GM19452 (cell line): ENCODE data around the gene FASN.

ENCODE experiments used
- ATAC-seq: cut with Tn5 transposase; IDR thresholded peaks from one replicate; pipeline ENCODE4 v1.9.1; 2021; ENCODE audit not compliant: unreplicated experiment

The FASN gene

DNA sequence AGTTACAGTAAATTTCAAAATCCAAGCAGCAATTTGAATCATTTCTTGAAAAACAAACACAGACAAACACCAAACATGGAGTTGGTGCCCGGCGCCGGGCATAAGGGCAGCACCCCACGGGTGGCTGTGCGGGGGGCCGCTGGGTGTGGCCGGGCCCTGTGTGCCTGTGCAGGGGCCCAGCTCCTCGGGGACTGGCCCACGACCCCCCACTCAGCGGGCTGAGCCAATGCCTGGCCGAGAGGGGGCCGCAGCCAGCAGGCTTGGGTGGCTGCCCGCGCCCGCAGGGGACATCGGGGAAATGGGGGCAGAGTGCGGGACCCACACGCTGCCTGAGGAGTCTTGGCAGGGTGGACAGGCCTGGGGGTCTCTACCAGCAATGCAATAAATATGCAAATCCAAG, 19.6 kb downstream of the FASN start:
- no peak for ATAC-seq

DNA sequence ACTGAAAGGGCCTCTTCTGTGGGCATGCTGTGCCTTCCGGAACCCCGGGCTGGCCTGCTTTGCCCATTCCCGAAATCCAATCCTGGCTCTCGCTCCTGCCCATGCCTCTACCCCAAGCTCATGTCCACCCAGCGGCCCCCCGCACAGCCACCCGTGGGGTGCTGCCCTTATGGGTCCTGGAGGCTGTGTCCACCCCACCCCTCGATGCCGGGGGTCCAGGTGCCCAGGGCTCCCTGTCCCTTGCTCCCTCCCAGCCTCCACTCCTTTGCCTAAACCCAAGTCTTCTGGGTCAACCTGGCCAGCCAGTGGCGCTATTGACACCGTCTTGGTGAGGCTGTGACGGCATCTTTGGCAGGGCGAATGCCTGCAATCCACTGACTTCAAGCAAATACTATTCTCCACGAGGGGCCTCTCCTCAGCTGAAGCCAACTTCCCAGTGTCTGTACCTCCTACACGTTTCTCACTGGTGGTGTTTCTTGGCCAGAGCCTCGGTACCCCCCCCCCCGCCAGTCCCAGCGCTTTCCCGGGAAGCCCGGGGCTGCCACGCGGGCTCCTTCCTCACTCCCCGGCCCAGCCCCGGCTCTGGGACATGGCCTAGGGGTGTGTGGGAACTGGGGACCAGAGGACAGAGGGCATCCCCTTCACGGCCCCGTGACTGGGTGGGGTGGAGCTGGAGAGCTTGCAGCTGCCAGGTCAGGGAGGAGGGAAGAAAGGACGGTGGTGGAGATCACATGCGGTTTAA, 20.2 kb downstream of the FASN start:
- no peak for ATAC-seq

DNA sequence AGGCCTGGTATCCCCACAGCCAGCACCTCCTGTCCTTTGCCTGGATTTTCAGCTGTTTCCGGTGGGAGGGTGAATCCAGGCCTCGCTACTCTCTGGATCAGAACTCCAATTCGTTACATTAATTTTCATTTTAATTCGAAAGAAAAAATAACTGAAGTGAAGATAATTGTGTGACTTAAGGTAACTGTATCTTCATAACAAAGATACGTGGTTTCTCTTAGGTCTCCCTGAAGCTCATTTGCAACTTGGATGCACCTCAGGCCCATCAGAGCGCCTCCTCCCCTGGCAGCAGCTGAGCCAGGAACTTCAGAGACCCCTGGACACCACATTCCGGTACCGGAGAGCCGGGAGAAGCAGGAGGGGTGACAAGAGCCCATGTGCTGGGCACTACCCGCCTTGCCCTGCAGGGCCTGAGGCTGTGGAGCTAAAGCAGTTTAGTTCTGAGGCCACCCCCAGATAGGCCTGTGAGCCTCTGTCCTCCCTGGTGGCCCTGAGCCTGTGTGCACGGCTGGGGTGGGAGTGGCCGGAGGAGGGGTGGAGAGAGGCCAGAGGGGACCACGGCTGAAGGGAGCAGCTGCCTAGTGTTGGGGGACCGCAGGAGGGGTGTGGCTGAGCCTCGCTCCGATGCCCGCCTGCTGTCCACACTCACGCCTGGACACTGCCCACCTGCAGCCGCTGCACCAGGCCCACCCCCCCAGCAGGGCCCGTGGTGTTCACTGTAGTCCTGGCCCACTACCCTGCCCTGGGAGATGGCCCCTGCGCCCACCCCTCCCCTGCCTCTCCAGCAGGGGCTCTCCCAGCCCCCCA, 21.0 kb downstream of the FASN start:
- ATAC-seq: no peak

DNA sequence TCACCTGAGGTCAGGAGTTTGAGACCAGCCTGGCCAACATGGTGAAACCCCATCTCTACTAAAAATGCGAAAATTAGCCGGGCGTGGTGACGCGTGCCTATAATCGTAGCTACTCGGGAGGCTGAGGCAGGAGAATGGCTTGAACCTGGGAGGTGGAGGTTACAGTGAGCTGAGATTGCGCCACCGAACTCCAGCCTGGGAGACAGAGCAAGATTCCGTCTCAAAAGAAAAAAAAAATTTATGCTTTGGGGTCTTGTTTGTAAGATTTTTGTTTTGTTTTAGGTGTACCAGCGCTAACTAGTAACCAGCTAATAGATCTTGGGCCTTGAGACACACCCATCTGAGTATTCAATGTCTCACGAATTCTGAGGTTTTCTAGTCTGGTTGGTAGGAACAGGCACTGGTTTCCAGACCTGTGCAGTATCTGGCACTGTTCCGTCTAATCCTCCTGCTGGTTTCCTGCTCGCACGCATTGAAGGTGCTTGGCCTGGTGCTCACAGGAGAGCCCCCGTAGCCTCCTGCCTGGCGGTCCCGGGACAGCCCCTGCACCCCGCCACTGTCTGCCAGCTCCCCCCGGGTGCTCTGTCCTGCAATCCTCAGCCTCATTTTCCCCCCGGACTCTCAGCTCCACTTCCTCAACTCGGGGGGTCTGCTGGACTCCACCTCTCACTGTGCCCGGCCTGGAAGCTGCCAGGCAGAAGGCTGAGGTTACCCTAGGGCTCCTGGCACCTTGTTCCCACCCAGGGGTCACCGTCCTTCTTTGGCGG, 21.8 kb downstream of the FASN start:
- no peak for ATAC-seq

DNA sequence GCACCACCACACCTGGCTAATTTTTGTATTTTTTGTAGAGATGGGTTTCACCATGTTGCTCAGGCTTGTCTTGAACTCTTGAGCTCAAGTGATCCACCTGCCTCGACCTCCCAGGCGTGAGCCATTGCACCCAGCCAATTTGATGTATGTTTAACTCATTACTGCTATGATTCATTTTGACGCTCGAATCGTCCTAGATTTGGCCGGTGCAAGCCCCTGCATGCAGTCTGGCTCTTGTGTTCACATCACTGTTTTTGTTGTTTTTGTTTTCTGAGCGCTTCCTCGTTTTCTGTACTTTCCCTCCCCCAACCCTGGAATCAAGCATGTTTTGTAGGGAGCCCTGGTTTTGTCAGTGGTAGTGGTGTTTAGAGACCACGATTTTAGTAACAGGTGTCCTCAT, 24.6 kb downstream of the FASN start:
- no peak for ATAC-seq

DNA sequence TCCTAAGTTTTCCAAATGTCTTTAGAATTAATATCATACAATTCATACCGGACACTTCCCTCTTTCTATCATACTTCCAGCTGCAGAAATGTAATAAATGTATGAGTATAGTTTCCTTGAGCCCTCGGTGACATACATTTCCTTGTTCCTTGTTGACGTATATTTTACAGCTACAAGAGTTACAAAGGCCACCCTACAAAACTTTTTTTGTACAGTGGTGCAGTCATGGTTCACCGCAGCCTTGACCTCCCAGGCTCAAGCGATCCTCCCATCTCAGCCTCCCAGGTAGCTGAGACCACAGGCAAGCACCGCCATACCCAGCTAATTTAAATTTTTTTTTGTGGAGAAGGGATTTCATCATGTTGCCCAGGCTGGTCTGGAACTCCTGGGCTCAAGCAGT, 25.2 kb downstream of the FASN start:
- ATAC-seq: no peak

DNA sequence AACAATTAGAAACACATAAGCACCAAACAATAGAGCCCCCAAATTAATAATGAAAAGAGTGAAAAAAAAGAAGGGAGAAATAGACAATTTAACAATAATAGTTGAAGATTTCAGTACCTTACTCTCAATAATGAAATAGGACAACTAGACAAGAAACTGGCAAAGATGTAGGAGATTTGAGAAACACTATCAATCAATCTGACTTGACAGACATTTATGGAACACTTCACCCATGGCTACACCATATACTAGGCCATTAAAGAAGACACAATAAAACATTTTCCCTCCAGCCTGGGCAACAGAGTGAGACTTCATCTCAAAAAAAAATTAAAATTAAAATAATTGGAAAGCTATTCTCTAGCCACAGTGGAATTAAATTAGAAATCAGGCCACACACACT, 27.4 kb downstream of the FASN start:
- no peak for ATAC-seq

DNA sequence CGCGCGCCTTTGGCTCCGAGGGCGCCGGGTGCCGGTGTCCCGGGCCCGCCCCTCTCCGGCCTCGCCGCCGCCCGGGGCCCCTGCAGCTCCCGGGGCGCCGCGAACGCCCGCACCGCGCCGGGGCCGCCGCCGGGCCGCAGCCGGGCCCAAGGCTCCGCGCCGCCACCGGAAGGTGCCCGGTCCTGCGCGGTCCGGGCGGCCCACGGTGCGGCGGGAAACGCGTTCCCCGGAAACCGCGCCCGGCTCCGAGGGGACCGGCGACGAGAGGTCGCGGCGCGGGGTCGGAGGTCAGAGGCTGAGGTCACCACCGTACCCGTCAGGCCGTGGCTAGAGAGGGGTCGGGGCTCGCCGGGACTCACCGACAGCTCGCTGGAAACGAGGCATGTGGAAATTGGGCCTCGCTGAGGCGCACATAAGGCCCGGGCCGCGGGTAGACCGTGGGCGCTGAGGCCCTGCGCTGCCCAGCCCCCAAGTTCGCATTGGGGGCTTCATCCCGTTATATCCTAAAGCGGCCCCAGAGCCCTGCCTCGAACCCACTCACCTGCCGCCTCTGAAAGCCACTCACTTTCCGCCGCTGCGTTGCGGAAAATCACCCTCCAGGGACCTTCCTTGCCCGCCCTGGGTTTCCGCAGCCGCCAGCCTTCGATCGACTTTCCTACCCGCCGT, 32.3 kb downstream of the FASN start, which contains the start of gene DUS1L:
TSS of gene DUS1L (minus strand) at position 167 of the 666 bp plus-strand sequence. CDS start 745 bp downstream, outside the sequence.
- peak; percentile 65 for ATAC-seq

DNA sequence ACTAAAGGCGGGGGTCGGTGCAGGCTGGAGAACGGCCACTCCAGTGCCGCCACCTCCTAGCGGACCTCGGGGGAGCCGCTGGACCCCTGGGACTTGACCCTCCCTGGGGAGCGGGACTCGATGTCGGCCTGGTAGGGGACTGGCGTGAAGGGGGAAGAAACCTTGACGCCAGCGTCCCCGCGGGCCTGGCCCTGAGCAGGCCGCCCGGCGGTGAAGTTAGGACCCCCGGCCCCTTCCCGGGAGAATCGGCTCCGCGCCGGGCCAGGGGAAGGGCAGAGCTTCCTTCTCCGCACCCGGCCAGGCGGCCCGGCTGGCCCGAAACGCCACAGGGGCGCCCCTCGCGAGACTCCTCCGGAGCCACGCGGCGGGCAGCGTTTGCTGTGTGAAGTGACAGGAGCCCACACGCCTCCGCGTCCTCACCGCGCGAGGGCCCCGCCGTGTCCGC, 32.8 kb downstream of the FASN start:
- peak; percentile 28 for ATAC-seq

DNA sequence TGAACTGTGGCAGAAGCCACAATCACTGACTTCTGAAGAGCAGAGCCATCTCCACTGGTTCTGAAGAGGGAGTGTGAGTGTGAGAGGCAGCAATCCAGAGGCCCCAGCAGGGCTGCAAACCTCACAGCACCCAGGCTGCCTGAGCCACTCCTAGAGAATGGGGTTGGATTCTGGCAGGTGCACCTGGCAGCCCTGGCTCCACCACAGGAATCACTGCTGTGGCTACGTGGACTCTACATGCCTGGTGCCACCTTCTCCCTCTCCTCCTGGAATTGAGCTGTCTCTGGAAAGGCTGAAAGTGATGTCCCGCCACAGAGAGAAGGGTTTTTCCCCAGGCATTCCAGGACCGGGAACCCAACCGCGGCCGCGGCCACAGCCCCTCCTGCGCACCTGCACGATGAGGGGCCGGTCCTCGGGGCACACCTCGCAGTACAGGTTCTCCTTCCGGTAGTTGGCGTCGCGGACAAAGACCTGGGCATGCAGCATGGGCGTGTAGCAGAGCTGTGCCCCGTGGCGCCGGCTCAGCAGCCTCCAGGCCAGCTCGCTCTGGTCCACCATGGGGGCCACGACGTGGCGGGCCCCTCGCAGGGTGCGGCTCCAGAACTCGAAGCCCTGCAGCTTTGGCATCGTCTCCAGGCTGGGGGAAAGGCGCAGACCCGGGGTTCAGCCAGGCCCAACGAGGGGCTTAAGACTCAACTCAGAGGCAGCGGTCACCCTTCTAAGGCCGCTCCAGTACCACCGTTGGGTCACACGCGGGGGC, 33.4 kb downstream of the FASN start:
- ATAC-seq: no peak

DNA sequence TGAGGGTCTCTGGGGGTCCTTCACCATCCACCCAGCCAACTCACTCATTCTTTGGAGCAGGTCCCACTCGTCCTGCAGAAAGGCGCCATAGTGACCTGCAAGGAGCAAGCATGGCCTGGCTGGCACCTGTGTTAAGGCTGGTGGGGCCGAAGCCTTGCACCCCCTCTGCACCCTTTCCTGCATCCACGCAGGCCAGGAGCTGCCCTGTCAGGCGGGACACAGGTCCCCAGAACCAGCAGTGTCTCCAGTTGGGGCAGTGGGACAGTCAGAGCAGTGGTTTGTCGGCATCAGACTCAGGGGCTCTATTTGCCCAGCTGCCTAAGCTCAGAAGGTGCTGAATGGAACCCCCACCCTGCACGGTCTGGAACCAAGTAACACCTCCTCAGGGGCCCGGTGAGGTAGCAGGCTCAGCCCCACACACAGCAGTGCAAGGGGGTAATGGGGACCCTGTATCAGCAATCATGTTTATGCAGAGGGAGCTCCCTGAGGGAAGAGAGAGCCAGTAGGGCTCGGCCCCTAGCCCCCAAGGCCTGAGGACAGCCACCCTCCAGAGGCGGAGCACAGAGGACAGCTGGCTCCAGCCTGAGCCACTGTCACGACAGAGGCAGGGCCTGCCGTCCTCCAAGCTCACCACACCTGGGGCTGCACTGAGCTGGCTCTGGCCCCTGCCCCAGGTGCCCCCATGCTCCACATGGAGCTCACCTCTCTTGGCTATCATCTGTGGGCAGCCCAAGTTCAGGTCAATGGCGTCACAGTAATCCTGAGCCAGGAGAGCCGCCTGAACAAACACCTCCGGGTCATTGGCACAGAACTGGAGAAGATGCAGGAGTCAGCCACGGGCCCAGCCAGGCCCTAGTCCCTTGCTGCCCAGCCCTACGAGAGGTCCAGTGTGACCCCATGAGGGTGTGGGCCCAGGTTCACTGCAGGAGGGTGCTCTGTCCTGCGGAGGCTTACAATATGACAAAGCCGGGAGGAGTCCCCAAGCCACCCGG, 34.3 kb downstream of the FASN start:
- ATAC-seq: no peak

DNA sequence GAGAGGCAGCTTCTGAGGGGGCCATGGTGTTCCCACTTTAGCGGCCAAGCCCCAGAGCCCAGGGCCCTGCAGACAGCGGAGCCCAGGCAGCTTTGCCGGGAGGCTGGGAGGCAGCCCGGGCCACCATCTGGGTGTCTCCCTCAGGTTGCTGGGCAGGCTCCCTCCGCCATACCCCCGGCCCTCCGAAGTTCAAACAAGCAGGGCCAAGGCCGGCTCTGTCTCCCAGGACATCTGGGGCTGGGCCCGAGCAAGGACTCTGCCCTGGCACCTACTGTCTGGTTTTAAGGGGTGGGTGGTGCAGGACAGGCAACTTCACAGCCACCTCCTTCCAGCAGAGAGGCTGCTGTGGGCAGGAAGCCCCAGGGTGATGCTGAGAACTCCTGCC, 35.1 kb downstream of the FASN start:
- no peak for ATAC-seq

DNA sequence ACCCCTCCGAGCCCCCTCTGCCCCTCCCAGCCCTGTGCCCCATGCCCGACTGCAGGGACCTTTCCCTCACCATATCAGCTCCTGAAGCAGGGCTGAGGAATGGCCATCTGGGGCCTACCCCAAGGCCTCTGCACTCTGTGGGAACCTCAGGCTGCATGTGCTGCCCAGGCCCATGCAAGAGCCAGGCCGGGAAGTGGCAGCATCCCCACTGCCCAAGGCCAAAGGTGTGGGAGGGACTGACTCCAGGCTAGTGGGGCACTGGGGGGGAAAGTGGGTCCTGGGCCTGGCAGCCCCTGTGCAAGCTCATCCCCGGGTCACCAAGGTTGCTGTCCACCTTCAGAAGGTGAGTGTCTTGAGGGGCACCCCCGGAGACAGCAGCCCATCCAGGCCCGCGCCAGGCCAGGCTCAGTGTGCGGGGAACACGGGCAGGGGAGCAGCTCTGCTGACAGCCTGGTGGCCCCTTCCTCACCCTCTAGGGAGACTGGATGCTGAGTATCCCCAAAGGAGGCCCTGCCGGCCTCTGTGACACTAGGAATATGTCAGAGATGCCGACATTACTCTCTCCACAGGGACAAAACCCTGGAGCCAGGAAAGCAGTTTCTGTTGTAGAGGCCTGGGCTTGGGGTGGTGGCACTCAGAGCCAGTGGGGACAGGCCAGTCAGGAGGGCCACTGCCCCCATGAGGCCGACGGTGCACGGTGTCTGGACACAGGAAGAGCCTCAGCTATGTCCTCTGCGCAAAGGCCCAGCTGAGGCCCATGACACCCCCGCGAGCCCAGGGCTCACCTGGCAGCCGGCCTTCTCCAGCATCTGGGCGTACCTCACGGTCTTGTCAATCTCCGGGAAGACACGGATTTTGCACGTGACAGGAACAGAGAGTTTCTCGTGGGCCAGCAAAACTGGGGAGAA, 35.7 kb downstream of the FASN start:
- ATAC-seq: no peak

DNA sequence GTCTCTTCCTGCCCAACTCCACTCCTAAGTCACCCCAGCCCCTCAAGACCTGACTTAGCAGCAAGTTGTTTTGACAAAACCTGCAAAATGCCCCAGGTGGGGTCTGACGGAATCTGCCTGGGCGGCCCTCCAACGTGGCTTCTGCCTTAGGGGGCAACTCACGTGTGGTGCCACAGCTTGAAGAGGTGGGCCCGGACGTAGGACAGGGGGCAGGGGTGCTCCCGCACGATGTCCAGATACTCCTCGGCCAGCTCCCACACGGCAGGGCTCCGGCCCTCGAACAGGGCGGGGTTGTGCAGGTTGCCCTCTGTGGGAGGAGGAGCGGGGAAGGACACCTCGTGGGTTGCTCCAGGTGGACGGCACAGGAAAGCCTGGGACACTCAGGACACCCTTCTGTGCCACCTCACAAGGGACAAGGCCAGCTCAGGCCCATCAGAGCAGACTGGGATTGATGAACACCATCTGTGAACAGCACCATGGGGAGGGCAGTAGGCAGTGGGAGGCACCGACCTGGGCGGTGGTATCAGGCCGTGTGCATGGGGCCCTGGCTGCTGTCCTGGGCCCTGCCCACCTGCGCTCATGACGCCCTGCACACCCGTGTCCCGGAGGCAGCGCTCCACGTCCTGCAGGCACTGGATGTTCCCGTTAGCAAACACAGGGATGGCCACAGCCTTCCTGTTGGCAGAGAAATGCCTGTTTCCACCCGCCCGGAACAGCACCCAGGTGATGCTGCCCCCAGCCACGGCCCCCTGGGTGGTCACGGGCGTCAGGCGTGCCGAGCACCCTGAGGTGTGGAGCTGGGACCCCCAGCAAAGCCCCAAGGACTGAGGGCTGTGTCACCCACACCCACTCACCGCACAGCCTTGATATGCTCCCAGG, 36.8 kb downstream of the FASN start:
- no peak for ATAC-seq

DNA sequence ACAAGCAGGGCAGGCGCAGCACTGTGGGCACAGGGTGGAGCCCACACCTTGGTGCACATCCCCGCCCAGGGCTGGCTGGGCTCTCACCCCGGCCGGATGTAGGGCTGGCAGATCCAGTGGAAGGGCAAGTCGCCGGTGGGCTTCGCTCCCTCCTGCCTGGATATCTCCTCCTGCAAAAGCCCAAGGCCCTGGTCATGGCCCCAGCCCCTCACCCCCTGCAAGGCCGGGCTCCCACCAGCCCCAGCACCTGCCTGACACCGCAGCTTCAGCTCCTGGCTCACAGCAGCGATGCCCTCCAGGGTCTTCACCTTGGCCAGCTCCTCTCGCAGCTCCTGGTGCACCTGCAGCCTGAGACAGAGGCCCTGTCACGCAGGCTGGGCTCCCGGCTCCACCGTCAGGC, 37.4 kb downstream of the FASN start:
- no peak for ATAC-seq

DNA sequence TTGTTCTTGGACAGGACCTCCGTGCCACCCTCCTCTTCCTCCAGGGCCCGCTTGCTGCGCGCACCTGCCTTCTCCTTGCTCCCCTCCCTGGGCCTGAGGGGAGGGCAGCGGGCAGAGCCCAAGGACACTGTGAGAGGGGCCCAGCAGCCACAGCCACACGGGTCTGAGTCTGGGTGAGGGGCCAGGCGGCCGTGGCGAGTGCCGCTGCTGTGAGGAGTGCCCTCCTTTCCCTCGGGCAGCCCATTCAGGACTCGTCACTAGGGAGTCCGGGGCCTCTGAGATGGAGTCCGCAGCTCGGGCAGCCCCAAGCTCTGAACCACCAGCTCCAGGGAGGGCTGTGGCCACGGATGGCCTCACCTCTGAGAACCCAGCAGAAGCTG, 38.0 kb downstream of the FASN start:
- no peak for ATAC-seq
